SHP77 treated with DMSO at 0.1 percent for 48 hours (cell line): ENCODE data around the gene DOCK9.

ENCODE experiments used
- DNase-seq: peaks from one replicate; lab custom pipeline; 2025; lab: John Stamatoyannopoulos, UW

The DOCK9 gene

GRCh38 chr13:98795220-98795619 lies 182.6 kb downstream of the DOCK9 start:
- DNase-seq = no peak

GRCh38 chr13:98794498-98794897 lies 183.4 kb downstream of the DOCK9 start:
- no peak for DNase-seq

- no peak for DNase-seq
Measured at GRCh38 chr13:98792785-98793495, 184.9 kb downstream of the DOCK9 start.

- no peak for DNase-seq
Measured at GRCh38 chr13:98792321-98792720, 185.5 kb downstream of the DOCK9 start.

- no peak for DNase-seq
Measured at GRCh38 chr13:98791611-98792010, 186.3 kb downstream of the DOCK9 start.

GRCh38 chr13:98787996-98788395 lies 189.9 kb downstream of the DOCK9 start:
- no peak for DNase-seq

- DNase-seq = no peak
Measured at GRCh38 chr13:98787173-98787572, 190.7 kb downstream of the DOCK9 start.

GRCh38 chr13:98786023-98786422 lies 191.8 kb downstream of the DOCK9 start:
- DNase-seq = no peak

GRCh38 chr13:98785405-98785804 lies 192.5 kb downstream of the DOCK9 start:
- DNase-seq = no peak

GRCh38 chr13:98784666-98785065 lies 193.2 kb downstream of the DOCK9 start:
- no peak for DNase-seq

GRCh38 chr13:98783856-98784478 lies 193.9 kb downstream of the DOCK9 start:
- DNase-seq = no peak

GRCh38 chr13:98782654-98783053 lies 195.2 kb downstream of the DOCK9 start:
- DNase-seq = no peak

GRCh38 chr13:98781905-98782304 lies 196.0 kb downstream of the DOCK9 start:
- DNase-seq = no peak

GRCh38 chr13:98781470-98781869 lies 196.4 kb downstream of the DOCK9 start:
- no peak for DNase-seq

GRCh38 chr13:98781045-98781444 lies 196.8 kb downstream of the DOCK9 start:
- no peak for DNase-seq

GRCh38 chr13:98780451-98780850 lies 197.4 kb downstream of the DOCK9 start:
- no peak for DNase-seq

- no peak for DNase-seq
Measured at GRCh38 chr13:98779695-98780094, 198.2 kb downstream of the DOCK9 start.

GRCh38 chr13:98778749-98779148 lies 199.1 kb downstream of the DOCK9 start:
- DNase-seq = no peak

GRCh38 chr13:98776644-98777043 lies 201.2 kb downstream of the DOCK9 start:
- no peak for DNase-seq

GRCh38 chr13:98775844-98776598 lies 201.8 kb downstream of the DOCK9 start:
- no peak for DNase-seq

- no peak for DNase-seq
Measured at GRCh38 chr13:98775386-98775785, 202.5 kb downstream of the DOCK9 start.

- DNase-seq = no peak
Measured at GRCh38 chr13:98774776-98775175, 203.1 kb downstream of the DOCK9 start.

- no peak for DNase-seq
Measured at GRCh38 chr13:98773921-98774320, 203.9 kb downstream of the DOCK9 start.
